Subcutaneous adipose tissue (tissue), 4 donors: ENCODE results near the gene C6orf62. TPM values are rescaled to one million over a fixed set of nuclear protein-coding genes. Genes with fewer than 3 reads are reported as not detected.

ENCODE experiments used
- total RNA-seq, 4 donors: library from RNA; depleted of rRNA; stranded (reverse); fragments of >200 nt; gene quantifications; one replicate each; pipeline ENCODE4 v1.1.0, GENCODE V29; 2016
- TF ChIP-seq, protein P1 (sequence below): fragments of 450-650 bp; IDR thresholded peaks from one replicate; pipeline ENCODE4 v1.5.1; 2016; ENCODE audit warnings: low read depth, mild to moderate bottlenecking, control low read depth, antibody characterized with exemption, moderate library complexity

Gene C6orf62
- total RNA-seq, 4 donors from 2014 or later, result 70.1 to 126 (median 90.8) TPM

DNA sequence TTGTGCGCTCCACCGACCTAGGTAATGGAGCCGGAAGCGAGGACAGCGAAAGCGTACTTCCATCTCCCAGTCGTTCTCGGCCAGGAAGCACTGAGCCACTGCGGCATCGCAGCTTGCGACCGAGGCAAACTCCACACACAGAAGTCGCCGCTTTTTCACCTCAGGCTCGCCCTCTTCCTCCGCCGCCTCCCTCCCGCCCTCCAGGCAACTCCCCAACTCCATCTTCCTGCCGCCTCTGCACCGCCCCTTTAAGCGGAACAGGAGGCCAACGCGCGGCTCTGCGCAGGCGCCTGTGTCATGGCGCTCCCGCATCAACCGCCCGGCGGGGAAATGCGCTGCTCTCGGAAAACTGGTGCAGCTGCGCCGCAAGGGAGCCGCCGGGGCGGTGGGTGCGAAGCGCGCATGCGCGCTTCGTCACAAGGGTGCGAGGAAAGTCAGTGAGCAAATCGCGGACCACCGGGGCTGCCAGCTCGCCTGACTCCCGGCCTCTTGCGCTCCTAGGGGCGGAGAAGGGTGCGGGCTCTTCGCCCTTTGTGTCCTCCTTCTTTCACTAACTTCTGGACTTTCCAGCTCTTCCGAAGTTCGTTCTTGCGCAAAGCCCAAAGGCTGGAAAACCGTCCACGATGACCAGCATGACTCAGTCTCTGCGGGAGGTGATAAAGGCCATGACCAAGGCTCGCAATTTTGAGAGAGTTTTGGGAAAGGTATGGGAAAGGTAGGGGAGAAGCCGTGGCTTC, 52.1 kb downstream of the C6orf62 start, which contains the start of the genes ACOT13 and TDP2:
TSS of gene ACOT13 (plus strand) at position 437 of the 737 bp plus-strand sequence. CDS start at position 624, 187 bp downstream.
TSS of gene TDP2 (minus strand) at position 259 of the 737 bp plus-strand sequence. CDS start at position 222, 37 bp downstream.
- TF ChIP-seq, protein P1, sequence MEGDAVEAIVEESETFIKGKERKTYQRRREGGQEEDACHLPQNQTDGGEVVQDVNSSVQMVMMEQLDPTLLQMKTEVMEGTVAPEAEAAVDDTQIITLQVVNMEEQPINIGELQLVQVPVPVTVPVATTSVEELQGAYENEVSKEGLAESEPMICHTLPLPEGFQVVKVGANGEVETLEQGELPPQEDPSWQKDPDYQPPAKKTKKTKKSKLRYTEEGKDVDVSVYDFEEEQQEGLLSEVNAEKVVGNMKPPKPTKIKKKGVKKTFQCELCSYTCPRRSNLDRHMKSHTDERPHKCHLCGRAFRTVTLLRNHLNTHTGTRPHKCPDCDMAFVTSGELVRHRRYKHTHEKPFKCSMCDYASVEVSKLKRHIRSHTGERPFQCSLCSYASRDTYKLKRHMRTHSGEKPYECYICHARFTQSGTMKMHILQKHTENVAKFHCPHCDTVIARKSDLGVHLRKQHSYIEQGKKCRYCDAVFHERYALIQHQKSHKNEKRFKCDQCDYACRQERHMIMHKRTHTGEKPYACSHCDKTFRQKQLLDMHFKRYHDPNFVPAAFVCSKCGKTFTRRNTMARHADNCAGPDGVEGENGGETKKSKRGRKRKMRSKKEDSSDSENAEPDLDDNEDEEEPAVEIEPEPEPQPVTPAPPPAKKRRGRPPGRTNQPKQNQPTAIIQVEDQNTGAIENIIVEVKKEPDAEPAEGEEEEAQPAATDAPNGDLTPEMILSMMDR, result no peak

DNA sequence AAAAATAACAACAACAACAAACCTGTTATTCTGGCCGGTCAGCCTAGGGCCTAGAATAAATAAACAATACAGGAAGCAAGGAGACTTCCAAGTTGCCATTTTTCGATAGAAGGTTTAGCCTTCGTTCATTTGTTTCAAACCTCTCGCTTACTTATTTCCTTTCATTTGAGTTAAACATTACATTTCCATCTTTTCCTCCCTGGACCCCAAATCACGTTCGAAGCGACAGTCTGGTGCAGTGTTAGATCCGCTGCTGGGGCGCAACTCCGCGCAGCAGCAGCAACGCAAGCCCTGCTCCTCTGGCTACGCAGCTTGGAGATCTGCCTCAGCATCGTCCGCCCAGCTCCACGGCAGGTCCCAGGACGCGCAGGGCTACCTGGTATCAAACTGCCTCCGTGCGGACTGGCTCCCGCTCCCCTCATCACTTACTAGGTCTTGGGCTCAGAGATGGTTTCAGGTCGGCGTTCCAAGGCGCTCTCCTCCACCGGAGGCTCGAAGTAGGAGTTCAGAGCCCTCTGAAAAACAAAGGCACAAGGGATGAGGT, 52.8 kb downstream of the C6orf62 start:
- TF ChIP-seq, protein P1, result no peak

DNA sequence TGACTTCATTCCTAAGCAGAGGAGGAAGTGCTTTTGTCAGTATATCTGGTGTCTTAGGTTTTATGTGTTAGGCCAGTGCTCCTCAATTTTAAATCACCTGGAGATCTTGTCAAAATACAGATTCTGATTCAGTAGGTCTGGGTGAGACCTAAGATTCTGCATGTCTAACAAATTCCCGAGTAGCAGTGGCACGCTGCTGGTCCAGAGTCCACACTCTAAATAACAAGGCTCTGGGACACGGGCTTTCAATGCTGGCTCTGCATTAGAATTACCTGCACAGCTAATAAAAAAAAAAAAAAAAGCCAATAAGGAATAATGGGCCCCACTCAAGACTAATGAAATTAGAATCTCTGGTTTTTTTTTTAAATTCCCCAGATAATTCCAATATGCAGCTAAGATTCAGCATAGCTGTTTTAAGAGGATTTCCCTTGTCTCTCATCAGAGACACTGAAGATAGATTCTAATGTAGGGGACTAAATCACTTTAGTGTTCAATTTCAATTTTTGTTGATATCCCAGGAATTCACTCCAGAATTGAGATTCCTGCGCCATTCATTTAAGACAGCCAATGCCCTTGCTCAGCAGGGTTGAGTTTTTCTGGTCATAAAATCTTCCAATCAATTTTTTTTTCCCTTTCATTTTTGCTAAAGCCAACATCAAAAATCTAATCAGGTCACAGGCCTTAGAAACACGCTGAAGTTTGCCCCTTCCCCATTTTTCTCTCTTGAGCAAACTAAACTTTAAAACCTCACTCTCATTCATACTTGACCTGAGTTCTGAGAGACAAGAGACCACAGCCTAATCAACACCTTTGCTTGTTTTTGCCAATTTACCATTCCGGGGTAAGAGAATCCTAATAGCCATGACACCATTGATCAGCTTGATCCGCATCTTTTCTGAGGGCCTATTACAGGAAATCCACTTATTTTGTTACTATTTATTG, 54.6 kb downstream of the C6orf62 start:
- TF ChIP-seq, protein P1, result no peak

DNA sequence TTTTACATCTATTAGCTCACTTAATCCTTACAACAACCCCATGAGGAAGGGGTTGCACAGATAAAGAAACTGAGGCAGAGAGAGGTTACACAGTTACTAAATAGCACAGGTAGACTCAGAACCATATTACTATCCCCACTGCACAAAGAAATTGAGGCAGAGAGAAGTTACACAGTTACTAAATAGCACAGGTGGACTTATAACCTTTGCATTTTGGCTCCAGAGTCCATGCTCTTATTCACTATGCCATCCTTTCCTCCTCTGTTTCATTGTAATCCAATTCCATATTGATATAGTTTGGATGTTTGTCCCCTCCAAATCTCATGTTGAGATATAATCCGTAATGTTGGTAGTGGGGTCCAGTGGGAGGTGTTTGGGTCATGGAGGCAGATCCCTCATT, 55.8 kb downstream of the C6orf62 start:
- TF ChIP-seq, protein P1, result no peak

DNA sequence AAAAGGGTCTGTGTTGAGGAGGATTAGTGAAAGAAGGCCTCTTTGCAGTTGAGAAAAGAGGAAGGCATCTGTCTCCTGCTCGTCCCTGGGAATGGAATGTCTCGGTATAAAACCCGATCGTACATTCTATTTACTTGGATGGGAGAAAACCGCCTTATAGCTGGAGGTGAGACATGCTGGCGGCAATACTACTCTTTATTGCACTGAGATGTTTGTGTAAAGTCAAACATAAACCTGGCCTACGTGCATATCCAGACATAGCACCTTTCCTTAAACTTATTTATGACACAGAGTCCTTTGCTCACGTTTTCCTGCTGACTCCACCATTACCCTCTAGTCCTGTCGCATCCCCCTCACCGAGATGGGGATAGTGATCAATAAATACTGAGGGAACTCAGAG, 56.7 kb downstream of the C6orf62 start:
- TF ChIP-seq, protein P1, result no peak

DNA sequence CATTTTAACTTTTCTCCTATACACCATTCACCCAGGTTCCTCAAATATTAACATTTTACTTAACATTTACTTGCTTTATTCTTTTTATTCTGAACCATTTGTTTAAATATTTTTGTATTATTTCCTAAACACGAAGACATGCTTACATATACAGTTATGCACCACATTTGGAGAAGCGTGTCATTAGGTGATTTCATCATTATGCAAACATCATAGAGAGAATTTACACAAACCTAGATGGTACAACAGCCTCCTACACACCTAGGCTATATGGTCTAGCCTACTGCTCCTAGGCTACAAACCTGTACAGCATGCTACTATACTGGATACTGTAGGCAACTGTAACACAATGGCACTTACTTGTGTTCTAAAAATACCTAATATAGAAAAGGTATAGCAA, 58.8 kb downstream of the C6orf62 start:
- TF ChIP-seq, protein P1, result no peak
